GM19239 (cell line): ENCODE results near the gene KCNT1.

Experiments
- DNase-seq: peaks from one replicate; pipeline ENCODE4 v3.0.0; 2011; ENCODE audit warnings: low spot score; ENCODE audit not compliant: insufficient read length
- FAIRE-seq: peaks from 2 replicates; lab custom pipeline; 2011; peaks lifted over from hg19 to GRCh38; lab: Jason Lieb, UNC

Gene KCNT1

DNA sequence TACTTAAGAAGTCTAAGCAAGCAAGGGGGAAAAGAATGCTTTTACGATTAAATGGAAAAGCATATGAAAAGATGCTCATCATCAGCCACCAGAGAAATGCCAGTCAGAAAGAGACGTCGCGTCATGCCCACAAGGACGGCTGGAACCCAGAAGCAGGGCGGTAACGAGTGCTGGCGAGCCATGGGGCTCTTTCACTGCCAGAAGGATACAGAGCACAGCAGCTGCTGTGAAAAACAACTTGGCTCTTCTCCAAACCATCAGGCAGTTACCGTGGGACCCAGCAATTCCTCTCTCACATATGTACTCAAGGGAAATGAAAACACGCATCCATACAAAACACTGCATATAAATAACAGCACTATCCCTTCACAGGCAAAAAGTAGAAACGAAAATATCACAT is 109.8 kb downstream of the KCNT1 start:
- DNase-seq (no peak), FAIRE-seq (no peak)

DNA sequence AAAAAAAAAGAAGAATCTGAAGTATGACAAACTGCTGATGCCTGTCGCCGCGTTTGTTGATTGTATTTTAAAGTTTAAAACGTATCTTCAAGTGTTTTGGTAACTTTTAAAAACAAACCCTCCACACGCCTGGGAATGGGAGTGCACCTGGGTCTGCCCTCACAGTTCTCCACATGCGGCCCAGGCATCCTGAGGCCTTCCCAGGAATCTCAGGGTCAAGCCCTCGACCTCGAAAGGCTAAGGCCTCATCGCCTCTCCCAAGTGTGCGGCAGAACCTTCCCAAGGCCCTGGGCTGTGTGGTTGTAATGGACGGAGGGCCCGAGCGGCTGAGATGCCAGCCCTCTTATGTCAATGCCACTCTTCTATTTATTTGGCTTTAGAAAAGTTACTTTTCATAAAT is 111.0 kb downstream of the KCNT1 start:
- DNase-seq (no peak), FAIRE-seq (no peak)

DNA sequence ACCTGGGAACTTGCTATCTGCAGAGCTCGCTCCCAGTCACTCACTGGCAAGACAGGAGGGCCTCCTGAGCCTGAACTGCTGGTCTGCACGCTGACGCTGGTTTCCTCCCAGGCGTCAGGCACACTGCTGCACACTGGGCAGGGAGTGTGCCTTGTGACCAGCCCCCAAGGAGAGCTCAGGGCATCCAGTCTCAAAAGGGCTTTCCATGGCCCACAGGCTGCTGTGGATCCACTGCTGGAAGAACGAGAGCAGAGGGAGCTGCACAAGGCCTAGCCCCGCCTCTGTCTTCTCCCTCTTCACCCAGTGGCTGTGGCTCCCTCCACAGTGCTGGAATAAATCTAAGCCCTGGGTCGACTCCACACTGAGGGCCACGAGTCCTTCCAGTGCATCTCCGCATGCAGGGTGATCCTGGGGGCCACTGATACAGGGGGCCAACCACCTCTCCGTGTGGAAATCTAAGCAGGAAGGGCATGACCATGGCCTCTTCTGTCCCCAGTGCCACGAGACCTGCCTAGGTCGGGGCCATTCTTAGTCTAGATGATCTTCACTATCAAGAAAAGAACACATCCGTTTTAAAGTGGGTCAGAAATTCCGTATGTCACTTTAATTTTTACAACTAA is 111.8 kb downstream of the KCNT1 start:
- no peak for FAIRE-seq
- no peak for DNase-seq

DNA sequence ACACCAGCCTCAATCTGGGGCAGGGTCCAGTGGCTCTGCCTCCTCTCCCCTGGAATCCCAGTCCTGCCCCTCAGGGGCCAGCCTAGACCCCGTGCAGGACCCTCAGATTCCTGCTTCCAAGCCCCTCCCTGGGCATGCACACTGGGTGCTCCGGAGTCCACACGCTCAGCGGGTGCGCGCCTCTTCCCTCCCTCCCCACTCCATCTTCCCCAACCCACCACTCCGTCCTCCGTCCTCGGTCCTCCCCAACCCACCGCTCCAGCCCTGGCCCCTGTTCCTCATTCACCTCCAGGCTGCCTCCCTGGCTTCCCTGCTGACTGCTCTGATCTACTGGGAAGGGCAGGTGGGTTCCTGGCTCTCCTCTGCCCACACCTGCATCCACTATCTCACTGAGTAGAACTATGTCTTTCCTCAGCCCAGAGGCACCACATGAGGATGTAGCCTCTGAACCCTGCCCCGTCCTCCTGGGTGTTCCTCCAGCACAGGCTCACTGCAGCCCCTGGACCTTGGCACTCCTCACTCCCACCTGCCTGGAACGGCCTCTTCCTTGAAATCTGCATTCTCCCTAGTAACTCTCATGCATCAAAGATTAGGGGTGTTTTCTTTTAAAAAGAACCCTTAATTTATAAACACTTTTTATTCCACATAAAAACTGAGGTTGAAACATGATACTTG is 112.6 kb downstream of the KCNT1 start:
- FAIRE-seq = no peak

DNA sequence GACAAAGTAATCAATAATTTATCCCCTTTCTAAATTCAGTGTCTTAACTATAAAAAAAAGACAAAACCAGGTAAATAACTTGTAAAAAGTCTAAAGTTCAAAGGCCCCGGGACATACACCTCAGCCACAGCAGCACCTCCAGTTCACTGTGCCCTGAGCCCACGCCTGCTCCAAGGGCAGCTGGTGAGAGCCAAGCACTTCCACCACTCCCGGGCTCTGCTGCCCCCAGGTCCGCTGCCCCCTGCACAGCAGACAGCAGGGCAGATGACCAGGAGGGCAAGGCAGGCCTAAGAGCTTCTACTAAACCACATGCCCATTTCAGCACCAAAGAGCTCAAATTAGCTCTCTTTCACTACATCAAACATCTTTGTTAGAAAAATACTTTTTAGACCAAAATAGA is 113.4 kb downstream of the KCNT1 start:
- no peak for FAIRE-seq

More for the DNA sequence above, 112.6 kb downstream of the KCNT1 start:
- no peak for DNase-seq

GRCh38 chr9:135815830-135816650 is 114.1 kb downstream of the KCNT1 start:
- FAIRE-seq = no peak
- DNase-seq = no peak

More for the DNA sequence above, 113.4 kb downstream of the KCNT1 start:
- no peak for DNase-seq

GRCh38 chr9:135816651-135816970 is 114.6 kb downstream of the KCNT1 start:
- DNase-seq = no peak
- FAIRE-seq = no peak

GRCh38 chr9:135817951-135818717 is 116.1 kb downstream of the KCNT1 start:
- FAIRE-seq (no peak), DNase-seq (no peak)

- no peak for DNase-seq
- no peak for FAIRE-seq
Observed at GRCh38 chr9:135818718-135819475, 116.9 kb downstream of the KCNT1 start.

DNA sequence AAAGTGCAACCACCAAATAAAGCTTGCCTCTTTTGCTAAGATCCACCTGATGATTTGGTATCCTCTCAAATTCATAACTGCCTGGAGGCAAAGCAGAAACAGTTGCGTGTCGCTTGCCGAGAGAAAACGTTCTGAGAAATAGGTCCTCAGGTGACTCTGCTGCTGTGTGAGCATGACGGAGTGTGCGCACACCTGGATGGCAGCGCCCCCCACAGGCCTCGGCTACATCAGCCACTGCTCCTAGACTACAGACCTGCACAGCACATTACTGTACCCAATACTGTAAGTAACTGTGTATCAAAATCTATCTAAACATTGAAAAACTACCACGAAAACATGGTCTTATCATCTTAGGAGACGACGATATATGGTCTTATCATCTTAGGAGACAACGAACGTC is 117.9 kb downstream of the KCNT1 start:
- FAIRE-seq = no peak

DNA sequence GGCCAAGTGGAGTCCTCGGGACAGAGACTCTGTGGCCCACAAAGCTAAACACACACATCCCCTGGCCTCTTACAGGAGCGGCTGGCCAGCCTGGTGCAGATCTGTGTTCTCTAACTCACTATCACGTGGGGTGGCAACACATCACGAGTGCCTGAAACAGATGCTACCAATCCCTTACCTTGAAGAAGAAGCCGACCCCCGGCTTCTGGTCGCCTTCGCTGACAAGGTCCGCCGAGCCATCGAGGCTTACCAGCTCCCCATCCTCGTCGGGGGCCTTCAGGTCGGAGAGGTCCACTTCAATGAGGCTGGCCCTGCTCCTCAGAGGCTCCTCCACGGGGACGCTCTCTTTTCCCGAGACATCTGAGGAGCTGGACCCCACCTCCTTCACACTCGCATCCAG is 118.7 kb downstream of the KCNT1 start:
- FAIRE-seq = no peak
- DNase-seq = no peak

More for the DNA sequence above, 117.9 kb downstream of the KCNT1 start:
- no peak for DNase-seq

GRCh38 chr9:135821116-135821515 is 119.1 kb downstream of the KCNT1 start:
- FAIRE-seq = no peak
- no peak for DNase-seq

DNA sequence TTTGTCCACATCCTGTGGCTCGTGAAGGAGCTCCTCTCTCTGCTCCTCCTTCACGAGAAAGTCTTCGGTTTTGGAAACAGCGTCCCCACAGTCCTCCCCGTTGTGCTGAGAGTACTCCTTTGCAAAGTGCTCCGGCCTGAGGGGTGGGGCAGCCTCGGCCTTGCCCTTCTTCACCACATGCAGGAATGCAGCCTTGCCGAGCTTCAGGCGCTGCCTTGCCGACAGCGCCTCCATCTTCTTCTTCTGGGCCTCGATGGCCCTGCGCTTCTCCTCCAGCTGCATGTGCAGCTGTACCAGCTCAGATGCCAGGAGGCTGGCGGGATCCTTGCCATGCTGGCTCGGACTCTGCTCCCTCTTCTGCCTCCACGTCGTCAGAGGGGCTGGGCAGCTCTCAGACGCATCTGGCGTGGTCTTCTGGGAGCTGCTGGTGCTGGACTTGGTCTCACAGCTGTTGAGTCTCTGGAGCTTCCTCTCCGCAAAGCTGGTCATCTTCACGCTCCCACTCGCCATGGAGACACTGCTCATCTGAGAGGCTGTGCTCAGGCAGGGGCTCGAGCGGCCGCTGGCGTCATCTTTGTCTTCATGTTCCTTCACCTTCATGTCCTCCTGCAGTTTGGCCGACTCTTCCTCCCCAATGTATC is 119.9 kb downstream of the KCNT1 start:
- DNase-seq (no peak), FAIRE-seq (no peak)

DNA sequence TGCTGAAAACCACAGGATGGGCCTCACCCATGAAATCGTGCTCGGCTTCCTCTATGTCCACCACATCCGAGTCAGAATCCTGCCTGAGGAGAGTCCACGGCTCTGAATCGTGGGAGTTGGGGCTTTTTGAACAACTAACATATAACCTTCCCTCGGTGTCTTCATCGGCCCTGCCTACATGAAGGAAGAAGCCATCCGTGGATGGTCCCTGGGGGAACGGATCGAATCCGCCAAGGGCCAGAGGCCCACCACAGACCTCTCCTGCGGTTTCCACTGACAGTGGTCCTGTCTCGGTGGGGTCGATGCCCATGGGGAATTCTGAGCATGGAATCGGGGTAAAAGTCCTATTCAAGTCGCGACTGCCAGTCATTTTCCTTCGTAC is 120.4 kb downstream of the KCNT1 start:
- DNase-seq (no peak), FAIRE-seq (no peak)

- FAIRE-seq = no peak
Observed at GRCh38 chr9:135823036-135823435, 121.1 kb downstream of the KCNT1 start.

GRCh38 chr9:135825435-135826187 is 123.6 kb downstream of the KCNT1 start:
- no peak for FAIRE-seq
- no peak for DNase-seq

More at GRCh38 chr9:135823036-135823435, 121.1 kb downstream of the KCNT1 start:
- no peak for DNase-seq

- no peak for FAIRE-seq
Observed at GRCh38 chr9:135826188-135826545, 124.2 kb downstream of the KCNT1 start.

DNA sequence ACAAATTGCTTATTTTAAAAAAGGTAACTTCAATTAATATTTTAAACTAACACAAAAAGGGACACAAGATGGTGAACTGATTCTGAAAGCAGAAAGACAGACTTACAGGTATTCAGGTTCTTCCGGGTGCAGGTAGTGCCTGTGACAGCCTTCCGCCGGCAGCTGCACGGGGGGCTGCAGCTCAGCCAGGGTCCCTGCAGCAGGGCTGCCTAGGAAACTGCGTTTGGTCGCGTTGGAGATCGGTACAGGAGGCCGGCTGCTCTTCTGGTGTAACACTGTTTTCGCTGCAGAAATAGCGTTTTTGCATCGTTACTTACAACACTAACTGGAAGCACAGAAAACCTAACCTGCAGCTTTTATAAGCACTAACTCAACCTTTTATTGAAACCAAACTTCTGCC is 125.3 kb downstream of the KCNT1 start:
- DNase-seq (no peak), FAIRE-seq (no peak)

More at GRCh38 chr9:135826188-135826545, 124.2 kb downstream of the KCNT1 start:
- DNase-seq = no peak
